ENCODE results near the gene PHF13. TPM values are rescaled to one million over a fixed set of nuclear protein-coding genes. Genes with fewer than 3 reads are reported as not detected.

The PHF13 gene
- total and polyA plus RNA-seq, 9 of the 15 experiments (the other 6 are each of a cell fraction or from before 2014, with no cell fraction given), result 1.8 to 36.1 (median 11.7) TPM

GRCh38 chr1:6622396-6623152 lies 9.0 kb downstream of the PHF13 start:
- no peaks in the 10 kb centered on the region for H3K27me3 ChIP-seq (ENCODE audit: control insufficient read depth in 2 of 2, insufficient read depth in 2 of 2, low read length in 2 of 2)
- no peak overlapping the region for H2AFZ ChIP-seq (ENCODE audit: low read depth, low read length)
- in situ Hi-C loops (cut with MboI) (no loop called here), intact Hi-C loops (cut with micrococcal nuclease) (no loop called here)
- H3K79me2 ChIP-seq (ENCODE audit: control insufficient read depth, insufficient read depth, low read length), result peaks cover 78% of the 10 kb centered on the region
- no TSS peak for BruUV-seq (replicated peaks)
- ChIA-PET POLR2A (interaction anchor here (0.7 to 5.1 kb wide), 7 partner anchors 9 to 1076 kb away, joined by 3 to 36 read pairs (median 4); partner anchors contain the start of gene KLHL21), CTCF (ENCODE audit: low intra/inter-chr PET ratio) (interaction anchor here (0.7 kb wide), 1 partner anchor 68 kb away, joined by 3 read pairs; the partner anchor contains the start of gene TAS1R1)
- no peak for FAIRE-seq
- H3K4me3 ChIP-seq, result no peak overlapping the region
- TF ChIP-seq YY1 (IDR thresholded peaks at IDR 0.05; ENCODE audit: borderline replicate concordance in 1 of 3, control insufficient read depth in 1 of 3, extremely low read depth in 1 of 3, insufficient read depth in 3 of 3, insufficient read length in 1 of 3, insufficient replicate concordance in 2 of 3, low read depth in 1 of 3, low read length in 2 of 3) (no peak), SRSF9 (IDR thresholded peaks at IDR 0.05; ENCODE audit: borderline replicate concordance, low read depth, low read length) (no peak), CSDE1 (IDR thresholded peaks at IDR 0.05) (no peak), C11orf30 (IDR thresholded peaks at IDR 0.05; ENCODE audit: low read depth) (no peak), PCBP1 (IDR thresholded peaks at IDR 0.05; ENCODE audit: low read depth, low read length, poor library complexity, severe bottlenecking) (no peak), ZNF253 (CRISPR knock-in tag; conservative IDR thresholded peaks at IDR 0.05) (no peak), CHD4 (IDR thresholded peaks at IDR 0.05; ENCODE audit: insufficient read depth, insufficient replicate concordance, low read depth, low read length, poor library complexity, severe bottlenecking) (no peak), HDAC2 (IDR thresholded peaks at IDR 0.05) (no peak), KLF10 (CRISPR knock-in tag; IDR thresholded peaks at IDR 0.05) (no peak), CREB5 (CRISPR knock-in tag; IDR thresholded peaks at IDR 0.05) (no peak), DIDO1 (tag; IDR thresholded peaks at IDR 0.05; ENCODE audit: low read depth) (no peak), HIVEP1 (CRISPR knock-in tag; IDR thresholded peaks at IDR 0.05) (no peak), TCFL5 (CRISPR knock-in tag; conservative IDR thresholded peaks at IDR 0.05) (no peak), MXD1 (CRISPR knock-in tag; IDR thresholded peaks at IDR 0.05; ENCODE audit: borderline replicate concordance, poor library complexity, severe bottlenecking) (no peak), CREB3L1 (IDR thresholded peaks at IDR 0.05; ENCODE audit: borderline replicate concordance, low read depth) (no peak), ZNF668 (CRISPR knock-in tag; IDR thresholded peaks at IDR 0.05) (no peak), ILK (tag; IDR thresholded peaks at IDR 0.05; ENCODE audit: borderline replicate concordance, low read depth) (no peak), ZC3H4 (CRISPR knock-in tag; IDR thresholded peaks at IDR 0.05; ENCODE audit: borderline replicate concordance) (no peak)
- peaks cover 24% of the 10 kb centered on the region; the same call in 1 of the 2 replicates for H4K20me1 ChIP-seq (replicated peaks; ENCODE audit: control insufficient read depth, insufficient read depth, low read length)
- H3K9ac ChIP-seq (ENCODE audit: insufficient read depth in 1 of 2, low read depth in 2 of 2, low read length in 2 of 2), result 0 out of 4 replicates have a peak overlapping the region, but pooled peaks of 1 of the 2 experiments have one; percentile 9
- no peak for ATAC-seq
- no peaks in the 10 kb centered on the region for H3K9me3 ChIP-seq (replicated peaks; ENCODE audit: control insufficient read depth, insufficient read depth, low read depth, low read length)
- H3K9me1 ChIP-seq (ENCODE audit: control insufficient read depth, insufficient read depth, low read length), result peaks cover 3% of the 10 kb centered on the region
- H3K4me2 ChIP-seq (ENCODE audit: insufficient read depth, low read length), result no peak overlapping the region
- no peak overlapping the region for H3K27ac ChIP-seq (ENCODE audit: extremely low read depth, low read depth, low read length)
- WGBS (ENCODE audit: insufficient coverage, low coverage, missing lambda C conversion rate), result 92% methylated on average over 10 of the region's 10 CpGs
- peaks cover 80% of the 10 kb centered on the region for H3K36me3 ChIP-seq (ENCODE audit: control insufficient read depth, insufficient read depth, low read length)
- no peak for DNase-seq (ENCODE audit: extremely low read depth in 1 of 4, low spot score in 3 of 4)
- H3K4me1 ChIP-seq (replicated peaks in 1 of 2; ENCODE audit: control insufficient read depth in 2 of 2, insufficient read depth in 2 of 2, low read length in 2 of 2), result peaks cover 12 to 31% of the 10 kb centered on the region in 2 experiments; a peak in 4 of 5 replicates

All from K562 (cell line).